Activated gamma-delta T cell treated with Interleukin-2 at 50 U/mL for 16 hours (primary cell): ENCODE data around the gene C1QTNF1.
"Not testable (repeated sequence)": the region's sequence is repeated elsewhere in the genome, so short reads cannot be mapped to it uniquely, and the experiment has no call there.

ENCODE experiments used
- DNase-seq: peaks from one replicate; pipeline ENCODE4 v3.0.0-alpha.2; 2020

Gene C1QTNF1

GRCh38 chr17:79026376-79027273, 2.7 kb downstream of the C1QTNF1 start:
- no peak for DNase-seq

- DNase-seq = no peak
Observed at GRCh38 chr17:79027274-79027924, 3.4 kb downstream of the C1QTNF1 start.

- no peak for DNase-seq
Observed at GRCh38 chr17:79027925-79028491, 4.0 kb downstream of the C1QTNF1 start.

GRCh38 chr17:79028496-79029326, 4.7 kb downstream of the C1QTNF1 start:
- DNase-seq = no peak

GRCh38 chr17:79029327-79030009, 5.5 kb downstream of the C1QTNF1 start:
- DNase-seq = no peak

- DNase-seq = not testable (repeated sequence)
Observed at GRCh38 chr17:79030636-79031035, 6.7 kb downstream of the C1QTNF1 start.

GRCh38 chr17:79031996-79032875, 8.3 kb downstream of the C1QTNF1 start:
- DNase-seq = no peak

- DNase-seq = no peak
Observed at GRCh38 chr17:79033046-79033616, 9.2 kb downstream of the C1QTNF1 start.

GRCh38 chr17:79033741-79034501, 10.0 kb downstream of the C1QTNF1 start:
- no peak for DNase-seq

GRCh38 chr17:79034931-79035485, 11.0 kb downstream of the C1QTNF1 start:
- no peak for DNase-seq

- no peak for DNase-seq
Observed at GRCh38 chr17:79035686-79036085, 11.7 kb downstream of the C1QTNF1 start.

- no peak for DNase-seq
Observed at GRCh38 chr17:79036181-79036580, 12.2 kb downstream of the C1QTNF1 start.

- no peak for DNase-seq
Observed at GRCh38 chr17:79036596-79036995, 12.6 kb downstream of the C1QTNF1 start.

GRCh38 chr17:79038545-79039135, 14.7 kb downstream of the C1QTNF1 start:
- no peak for DNase-seq

GRCh38 chr17:79039171-79039570, 15.2 kb downstream of the C1QTNF1 start:
- no peak for DNase-seq

- DNase-seq = no peak
Observed at GRCh38 chr17:79039886-79040285, 15.9 kb downstream of the C1QTNF1 start.

GRCh38 chr17:79041041-79041570, 17.1 kb downstream of the C1QTNF1 start:
- DNase-seq = no peak

GRCh38 chr17:79041723-79042420, 17.9 kb downstream of the C1QTNF1 start:
- DNase-seq = no peak
